Measurements from ENCODE around the gene SNX25. TPM values are rescaled to one million over a fixed set of nuclear protein-coding genes. Genes with fewer than 3 reads are reported as not detected.

The SNX25 gene
- total RNA-seq, 1 donor from 2014 or later, result 74.7 TPM

DNA sequence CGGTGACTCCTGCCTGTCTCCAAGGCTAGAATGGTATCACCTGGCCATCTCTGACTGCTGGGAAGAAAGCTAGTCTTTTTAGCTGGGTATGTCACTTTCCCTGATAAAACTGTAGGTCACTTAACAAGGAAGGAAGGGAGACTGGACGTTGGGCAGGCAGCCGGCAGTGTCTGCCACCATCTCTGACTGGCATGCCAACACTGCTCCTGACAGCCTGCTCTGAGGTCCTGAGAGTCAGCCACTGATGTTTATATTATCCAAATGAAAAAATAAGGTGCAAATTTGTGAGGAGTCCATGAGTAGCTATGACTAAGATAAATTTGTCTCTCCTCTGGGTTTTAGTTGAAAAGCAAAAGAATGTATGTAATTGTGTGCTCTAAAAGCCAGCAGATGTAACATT, 77.2 kb downstream of the SNX25 start:
- no peaks in the 10 kb centered on the region for H3K27me3 ChIP-seq (ENCODE audit: low read depth)
- DNase-seq (no peak), ATAC-seq (no peak)
- peaks cover 23% of the 10 kb centered on the region for H3K4me1 ChIP-seq
- H3K27ac ChIP-seq, result peak overlapping the region; percentile 4
- H3K9me3 ChIP-seq, result no peaks in the 10 kb centered on the region
- TF ChIP-seq, protein P1, sequence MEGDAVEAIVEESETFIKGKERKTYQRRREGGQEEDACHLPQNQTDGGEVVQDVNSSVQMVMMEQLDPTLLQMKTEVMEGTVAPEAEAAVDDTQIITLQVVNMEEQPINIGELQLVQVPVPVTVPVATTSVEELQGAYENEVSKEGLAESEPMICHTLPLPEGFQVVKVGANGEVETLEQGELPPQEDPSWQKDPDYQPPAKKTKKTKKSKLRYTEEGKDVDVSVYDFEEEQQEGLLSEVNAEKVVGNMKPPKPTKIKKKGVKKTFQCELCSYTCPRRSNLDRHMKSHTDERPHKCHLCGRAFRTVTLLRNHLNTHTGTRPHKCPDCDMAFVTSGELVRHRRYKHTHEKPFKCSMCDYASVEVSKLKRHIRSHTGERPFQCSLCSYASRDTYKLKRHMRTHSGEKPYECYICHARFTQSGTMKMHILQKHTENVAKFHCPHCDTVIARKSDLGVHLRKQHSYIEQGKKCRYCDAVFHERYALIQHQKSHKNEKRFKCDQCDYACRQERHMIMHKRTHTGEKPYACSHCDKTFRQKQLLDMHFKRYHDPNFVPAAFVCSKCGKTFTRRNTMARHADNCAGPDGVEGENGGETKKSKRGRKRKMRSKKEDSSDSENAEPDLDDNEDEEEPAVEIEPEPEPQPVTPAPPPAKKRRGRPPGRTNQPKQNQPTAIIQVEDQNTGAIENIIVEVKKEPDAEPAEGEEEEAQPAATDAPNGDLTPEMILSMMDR (IDR thresholded peaks at IDR 0.05), result no peak
- H3K4me3 ChIP-seq, result no peak overlapping the region
- peaks cover 2% of the 10 kb centered on the region for H3K36me3 ChIP-seq
- intact Hi-C loops (cut with DNase I), result no loop called here

DNA sequence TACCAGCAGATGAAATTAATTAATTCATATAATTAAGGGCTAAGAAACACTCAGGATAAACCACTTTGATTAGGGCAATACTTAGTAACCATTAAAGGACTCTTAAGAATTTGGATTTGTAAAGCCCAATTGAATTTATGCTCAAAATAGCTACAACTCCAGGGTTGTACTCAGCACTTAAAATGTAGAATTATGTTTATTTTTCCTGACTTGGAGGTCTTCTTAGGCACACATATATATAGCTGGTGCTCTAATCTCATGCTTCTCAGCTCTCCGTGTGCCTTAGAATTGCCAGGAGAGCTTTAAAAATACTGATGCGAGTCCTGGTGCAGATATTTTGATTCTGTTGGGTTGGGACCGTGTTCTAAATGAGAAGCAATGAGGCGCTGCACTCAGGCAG, 77.6 kb downstream of the SNX25 start:
- peaks cover 23% of the 10 kb centered on the region for H3K4me1 ChIP-seq
- intact Hi-C loops (cut with DNase I), result no loop called here
- H3K27ac ChIP-seq, result peak overlapping the region; percentile 62
- no peak for ATAC-seq
- TF ChIP-seq, protein P1 (IDR thresholded peaks at IDR 0.05), result no peak
- no peaks in the 10 kb centered on the region for H3K9me3 ChIP-seq
- H3K36me3 ChIP-seq, result peaks cover 6% of the 10 kb centered on the region
- no peaks in the 10 kb centered on the region for H3K27me3 ChIP-seq (ENCODE audit: low read depth)
- peak overlapping the region; percentile 29 for H3K4me3 ChIP-seq
- DNase-seq, result no peak

DNA sequence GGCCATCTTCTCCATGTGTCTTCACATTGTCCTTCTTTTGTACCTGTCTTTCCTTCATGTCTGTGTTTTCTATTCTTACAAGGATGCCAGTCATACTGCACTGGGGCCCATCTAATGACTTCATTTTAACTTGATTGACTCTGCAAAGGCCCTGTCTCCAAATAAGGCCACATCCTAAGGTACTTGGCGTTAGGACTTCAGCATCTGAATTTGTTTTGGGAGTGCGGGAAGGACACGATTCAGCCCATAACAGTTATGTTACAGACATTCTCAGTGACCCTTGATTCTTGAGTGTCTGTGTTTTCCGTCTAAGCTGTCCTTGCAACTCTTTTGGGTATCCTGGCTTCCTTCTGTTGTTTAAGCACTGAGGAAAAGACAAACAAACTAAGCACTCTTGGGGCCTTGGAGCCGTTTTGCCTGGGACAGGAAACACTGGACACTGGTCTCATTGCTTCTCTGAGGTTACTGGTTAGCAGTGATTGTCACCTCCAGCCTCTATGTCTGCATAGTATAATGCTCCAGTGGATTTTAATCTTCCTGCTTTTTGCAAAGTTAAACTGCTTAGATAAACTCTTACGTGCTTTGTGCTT, 80.7 kb downstream of the SNX25 start:
- ATAC-seq (peak; percentile 78 to 83), DNase-seq (no peak)
- intact Hi-C loops (cut with DNase I), result no loop called here
- H3K4me1 ChIP-seq, result peaks cover 13% of the 10 kb centered on the region
- H3K27ac ChIP-seq, result peak overlapping the region; percentile 62
- TF ChIP-seq, protein P1 (IDR thresholded peaks at IDR 0.05), result no peak
- no peaks in the 10 kb centered on the region for H3K27me3 ChIP-seq (ENCODE audit: low read depth)
- peak overlapping the region; percentile 29 for H3K4me3 ChIP-seq
- H3K36me3 ChIP-seq, result peaks cover 21% of the 10 kb centered on the region
- no peaks in the 10 kb centered on the region for H3K9me3 ChIP-seq

DNA sequence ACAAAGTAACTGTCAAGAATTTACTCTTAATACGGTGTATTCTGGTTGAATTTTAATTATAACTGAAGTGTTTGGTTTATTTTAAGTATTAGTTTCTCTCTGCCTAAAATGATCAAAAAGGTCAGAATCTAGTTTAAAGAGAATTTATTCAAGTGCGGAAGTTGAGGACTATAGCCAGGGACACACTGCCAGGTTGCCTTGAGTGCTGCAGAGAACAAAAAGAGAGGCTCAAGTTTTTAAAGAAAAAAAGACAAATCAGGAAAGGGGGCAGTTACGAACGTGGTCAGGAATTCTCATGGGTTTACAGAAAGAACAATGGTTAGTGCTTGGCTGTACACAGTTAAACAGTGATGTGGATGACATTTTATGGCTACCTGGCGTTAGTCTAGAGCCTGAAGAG, 81.3 kb downstream of the SNX25 start:
- Histone ChIP-seq H3K36me3 (peaks cover 26% of the 10 kb centered on the region), H3K9me3 (no peaks in the 10 kb centered on the region), H3K27ac (peak overlapping the region; percentile 62), H3K4me1 (peaks cover 13% of the 10 kb centered on the region), H3K4me3 (peak overlapping the region; percentile 29), H3K27me3 (ENCODE audit: low read depth) (no peaks in the 10 kb centered on the region)
- TF ChIP-seq, protein P1 (IDR thresholded peaks at IDR 0.05), result no peak
- ATAC-seq (no peak), DNase-seq (no peak)
- intact Hi-C loops (cut with DNase I), result no loop called here

DNA sequence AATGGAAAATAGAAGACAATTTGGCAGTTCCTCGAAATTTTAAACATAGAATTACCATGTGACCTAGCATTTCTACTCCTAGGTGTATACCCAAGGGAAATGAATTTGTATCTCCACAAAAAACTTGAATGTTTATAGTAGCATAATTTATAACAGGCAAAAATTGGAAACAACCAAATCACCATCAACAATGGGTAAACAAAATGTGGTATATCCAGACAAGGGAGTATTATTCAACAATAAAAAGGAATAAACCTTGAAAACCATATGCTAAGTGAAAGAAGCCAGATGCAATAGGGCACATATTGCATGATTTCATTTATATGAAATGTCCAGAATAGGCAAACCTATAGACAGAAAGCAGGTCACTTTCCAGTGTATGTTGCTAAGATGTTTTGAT, 83.8 kb downstream of the SNX25 start:
- no peak for DNase-seq
- Histone ChIP-seq H3K36me3 (peaks cover 33% of the 10 kb centered on the region), H3K4me3 (no peak overlapping the region), H3K27me3 (ENCODE audit: low read depth) (no peaks in the 10 kb centered on the region), H3K27ac (no peak overlapping the region), H3K9me3 (no peaks in the 10 kb centered on the region), H3K4me1 (peaks cover 9% of the 10 kb centered on the region)
- intact Hi-C loops (cut with DNase I), result no loop called here
- TF ChIP-seq, protein P1 (IDR thresholded peaks at IDR 0.05), result no peak
- no peak for ATAC-seq

Measured in lower lobe of right lung (tissue), 2 donors.